Measurements from ENCODE around the gene JCHAIN.
A peak's percentile ranks its signal among the peaks of the same experiment; 100 is the strongest.
"Not testable (repeated sequence)": the region's sequence is repeated elsewhere in the genome, so short reads cannot be mapped to it uniquely, and the experiment has no call there.

The JCHAIN gene

DNA sequence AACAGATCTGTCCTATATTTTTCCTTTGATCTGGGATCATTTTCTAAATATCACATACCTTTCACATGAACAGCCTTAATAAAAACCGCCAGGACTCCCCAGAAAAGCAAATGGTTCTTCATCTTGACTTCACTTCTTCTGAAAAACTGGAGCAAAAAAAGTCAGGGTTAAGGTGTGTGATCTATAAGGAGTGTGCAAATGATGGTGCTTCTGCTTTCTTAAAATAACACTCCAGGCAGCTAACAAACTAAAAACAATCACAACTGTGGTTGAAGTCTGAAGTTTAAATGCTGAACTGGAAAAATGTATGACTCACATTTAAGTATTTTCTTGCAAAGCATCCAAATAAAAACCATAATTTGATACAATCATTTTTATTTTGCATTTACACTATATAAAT lies at the start of gene JCHAIN:
JCHAIN (minus strand) TSS at position 140 of the 400 bp plus-strand sequence; CDS start at position 122, 18 bp downstream.
- DNase-seq: no peak

DNA sequence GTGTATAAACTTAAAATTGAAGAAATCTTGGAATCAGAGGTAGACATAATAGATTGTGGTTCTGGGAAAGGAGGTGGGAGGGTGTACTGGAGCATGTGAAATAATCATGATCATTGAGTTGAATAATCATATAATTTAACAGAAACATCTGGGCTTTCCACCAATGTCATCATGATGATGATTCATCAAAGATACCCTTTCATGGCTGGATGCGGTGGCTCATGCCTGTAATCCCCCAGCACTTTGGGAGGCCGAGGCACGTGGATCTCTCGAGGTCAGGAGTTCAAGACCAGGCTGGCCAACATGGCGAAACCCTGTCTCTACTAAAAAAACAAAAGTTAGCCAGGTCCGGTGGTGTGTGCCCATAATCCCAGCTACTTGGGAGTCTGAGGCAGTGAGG lies 48.8 kb upstream of the JCHAIN start:
- DNase-seq: no peak

DNA sequence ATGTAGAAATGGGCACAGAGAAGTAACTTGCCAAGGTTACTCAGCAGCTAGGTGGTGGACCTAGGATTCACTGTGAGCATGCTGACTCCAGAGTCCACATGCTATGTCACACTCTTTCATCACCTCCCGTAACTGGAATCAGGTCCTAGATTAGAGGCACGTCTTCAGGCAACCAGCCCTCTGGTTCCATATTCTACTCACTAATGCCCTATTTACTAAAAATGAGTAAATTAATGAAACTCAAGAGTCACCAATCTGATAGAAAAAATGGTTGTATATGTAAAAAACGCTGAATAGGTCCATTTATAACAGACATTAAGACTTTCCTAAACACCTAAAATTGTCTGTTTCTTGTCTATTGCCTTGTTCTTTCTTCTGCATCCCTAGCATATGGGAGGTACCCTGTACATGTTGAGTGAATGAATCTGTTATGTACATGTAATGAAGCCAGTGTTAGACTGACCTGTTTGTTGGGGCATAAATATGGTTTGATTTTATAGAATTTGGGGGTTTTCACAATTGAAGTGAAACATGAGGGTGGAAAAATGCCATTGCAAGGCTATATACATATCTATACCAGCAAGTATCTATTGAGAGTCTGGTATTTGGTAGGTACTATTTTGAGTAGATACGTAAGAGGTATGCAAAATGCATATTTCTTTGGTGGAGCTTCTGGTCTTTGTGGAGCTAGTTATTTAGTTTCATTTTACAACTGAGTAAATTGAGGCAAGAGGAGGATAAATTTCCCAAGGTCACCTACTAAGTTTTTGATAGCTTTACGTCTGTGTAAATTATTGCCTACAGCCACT lies 48.0 kb upstream of the JCHAIN start:
- no peak for DNase-seq

DNA sequence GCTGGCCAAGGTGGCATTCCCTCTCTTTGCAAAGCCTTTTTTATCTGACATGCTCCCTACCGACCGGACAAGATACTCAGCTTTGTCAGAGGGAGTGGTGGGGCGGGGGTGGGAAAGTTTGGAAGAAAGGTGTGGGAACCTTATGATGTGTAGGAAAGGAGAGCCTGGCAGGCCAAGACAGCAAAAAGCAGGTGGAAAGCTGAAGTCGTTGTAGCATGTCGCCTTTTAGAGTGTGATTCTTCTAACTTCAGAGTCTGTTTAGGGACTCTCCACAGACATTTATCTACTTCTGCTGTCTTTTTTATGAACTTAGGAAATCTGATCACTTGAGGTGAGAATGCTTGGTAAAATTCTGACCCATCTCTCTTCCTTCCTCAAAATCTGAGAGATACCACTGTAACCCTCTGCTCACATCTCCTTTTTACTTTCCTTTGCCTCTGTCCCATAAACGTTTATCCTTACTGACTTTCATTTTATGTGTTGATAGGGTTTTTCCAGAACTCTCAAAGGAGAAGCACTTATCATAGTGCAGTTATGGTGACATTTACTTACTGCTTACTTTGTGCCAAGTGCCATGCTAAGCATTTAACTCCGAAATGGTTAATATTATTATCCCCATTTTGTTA lies 47.3 kb upstream of the JCHAIN start:
- no peak for DNase-seq

DNA sequence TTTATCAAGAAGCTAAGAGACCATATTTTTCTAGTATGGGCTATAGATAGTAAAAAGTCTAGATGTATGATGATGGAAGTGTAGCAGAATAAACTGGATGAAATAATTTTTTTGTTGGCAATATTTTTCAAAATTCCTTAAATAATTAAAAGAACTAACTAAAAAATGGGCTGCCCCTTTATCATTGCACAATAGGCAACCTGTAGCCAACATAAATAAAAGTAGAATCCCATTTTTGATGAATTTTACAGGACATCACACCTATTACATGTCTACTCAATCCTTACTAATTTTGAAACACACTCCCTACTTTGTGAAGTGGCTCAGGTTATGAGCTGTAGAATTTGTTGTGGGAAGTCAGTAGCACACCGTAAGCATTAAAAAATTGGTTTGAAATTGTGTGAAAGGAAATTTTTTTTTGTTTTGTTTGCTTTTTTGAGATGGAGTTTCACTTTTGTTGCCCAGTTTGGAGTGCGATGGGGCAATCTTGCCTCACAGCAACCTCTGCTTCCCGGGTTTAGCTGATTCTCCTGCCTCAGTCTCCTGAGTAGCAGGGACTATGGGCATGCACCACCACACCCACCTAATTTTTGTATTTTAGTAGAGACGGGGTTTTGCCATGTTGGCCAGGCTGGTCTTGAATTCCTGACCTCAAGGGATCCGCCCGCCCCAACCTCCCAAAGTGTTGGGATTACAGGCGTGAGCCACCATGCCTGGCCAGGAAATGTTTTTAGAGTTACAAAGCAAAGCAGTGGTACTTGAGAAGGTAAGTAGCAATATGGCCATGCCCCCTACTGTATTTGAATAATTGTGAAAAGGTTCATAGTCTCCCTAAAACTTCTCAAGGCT lies 46.5 kb upstream of the JCHAIN start:
- no peak for DNase-seq

DNA sequence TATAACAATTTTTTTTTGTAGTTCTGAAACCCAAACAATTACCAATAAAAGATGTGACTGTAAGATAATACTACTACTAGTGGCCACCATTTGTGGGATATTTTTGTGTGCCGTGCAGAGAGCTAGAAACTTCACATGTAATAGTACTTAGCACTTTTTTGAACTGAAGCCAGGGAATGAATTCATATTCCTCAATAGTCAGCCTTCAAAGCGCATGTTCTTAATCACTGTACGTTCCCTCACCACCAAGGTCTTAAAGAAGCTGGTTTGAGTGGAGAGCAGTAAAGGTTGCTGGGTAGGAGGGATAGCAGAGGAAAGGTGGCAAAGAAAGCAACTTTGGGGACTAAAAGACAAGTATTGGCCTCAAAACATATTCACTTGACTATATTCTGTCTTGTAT lies 45.8 kb upstream of the JCHAIN start:
- no peak for DNase-seq

DNA sequence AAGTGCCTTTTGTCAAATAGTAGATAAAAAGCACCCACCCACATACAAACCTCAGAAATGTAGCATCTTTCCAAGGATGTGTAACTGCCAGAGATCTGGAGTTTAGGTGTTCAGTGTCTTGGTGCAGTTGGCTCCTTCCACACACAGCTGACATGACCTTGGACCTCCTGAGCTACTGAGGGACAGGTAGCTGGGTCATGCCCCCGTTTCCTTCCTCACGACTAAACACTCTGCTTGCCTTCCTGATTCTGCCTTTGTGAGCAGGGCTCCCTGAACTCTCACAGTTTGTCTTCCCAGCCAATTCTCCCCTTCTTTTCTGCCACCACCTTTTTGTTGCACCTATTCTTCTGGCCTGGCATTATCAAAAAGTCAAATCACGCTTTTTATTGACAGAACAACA lies 45.3 kb upstream of the JCHAIN start:
- DNase-seq: no peak

DNA sequence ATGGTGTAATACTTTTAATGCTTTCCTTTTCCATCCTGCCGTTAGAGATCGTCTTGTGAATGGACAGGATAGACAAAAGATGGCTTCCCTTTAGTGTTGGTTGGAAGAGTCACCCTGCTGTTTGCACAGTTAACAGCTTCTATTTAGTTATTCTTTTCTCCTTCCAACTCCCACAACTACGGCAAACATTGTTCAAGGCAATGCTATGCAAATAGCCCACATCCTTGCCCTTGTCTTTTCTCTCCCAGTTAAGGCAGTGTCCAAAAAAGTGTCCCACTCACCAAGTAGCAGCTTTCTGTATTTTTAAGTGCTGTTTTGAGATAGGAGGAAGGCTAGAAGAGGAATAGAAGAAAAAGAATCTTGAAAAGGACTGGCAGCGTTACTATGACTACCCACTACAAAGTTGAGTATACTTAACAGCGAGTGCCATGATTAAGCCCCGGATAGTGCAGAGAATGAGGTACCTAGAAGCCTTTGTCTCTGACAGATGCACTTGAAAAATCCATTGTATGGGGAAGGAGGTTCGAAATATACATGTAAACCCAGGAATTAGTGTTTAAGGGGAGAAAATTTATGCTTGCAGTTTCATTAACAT lies 43.4 kb upstream of the JCHAIN start:
- DNase-seq: no peak

DNA sequence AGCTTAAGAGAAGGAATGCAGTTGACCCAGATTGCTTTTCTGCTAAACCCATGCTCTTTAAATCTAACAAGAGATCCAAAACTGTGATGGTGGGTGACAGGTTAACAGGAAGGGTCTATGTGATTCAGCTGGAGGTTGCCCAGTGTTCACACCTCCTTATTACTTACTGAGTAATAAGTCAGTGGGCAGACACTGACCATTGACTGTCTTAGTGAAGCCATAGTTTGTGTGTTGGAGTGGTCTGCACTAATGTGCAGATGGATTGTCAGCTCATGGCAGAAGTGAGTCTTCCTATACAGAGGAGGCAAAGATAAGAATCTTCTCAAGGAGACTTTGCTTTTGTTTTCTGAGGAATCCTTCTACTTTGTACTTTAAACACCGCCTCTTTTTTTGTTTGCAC lies 40.2 kb upstream of the JCHAIN start:
- DNase-seq: no peak

DNA sequence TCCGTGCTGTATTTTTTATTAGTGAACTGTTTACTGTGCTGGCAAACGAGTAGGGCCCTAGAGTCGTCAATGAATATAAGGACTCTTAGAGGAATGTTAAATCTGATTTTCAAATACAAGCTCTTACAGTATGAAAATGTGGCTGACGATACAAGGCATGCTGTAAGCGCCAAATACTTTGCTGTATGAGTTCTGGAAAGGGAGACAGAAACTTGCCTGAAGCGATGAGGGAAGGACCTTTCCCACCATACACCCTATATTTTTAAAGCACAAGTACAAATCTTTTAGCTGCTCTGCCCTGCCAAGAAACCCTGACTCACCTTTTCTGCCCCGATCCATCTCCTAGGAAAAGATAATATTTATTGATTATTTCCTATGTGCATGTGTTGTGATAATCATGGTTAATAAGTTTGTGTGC lies 39.7 kb upstream of the JCHAIN start:
- no peak for DNase-seq

DNA sequence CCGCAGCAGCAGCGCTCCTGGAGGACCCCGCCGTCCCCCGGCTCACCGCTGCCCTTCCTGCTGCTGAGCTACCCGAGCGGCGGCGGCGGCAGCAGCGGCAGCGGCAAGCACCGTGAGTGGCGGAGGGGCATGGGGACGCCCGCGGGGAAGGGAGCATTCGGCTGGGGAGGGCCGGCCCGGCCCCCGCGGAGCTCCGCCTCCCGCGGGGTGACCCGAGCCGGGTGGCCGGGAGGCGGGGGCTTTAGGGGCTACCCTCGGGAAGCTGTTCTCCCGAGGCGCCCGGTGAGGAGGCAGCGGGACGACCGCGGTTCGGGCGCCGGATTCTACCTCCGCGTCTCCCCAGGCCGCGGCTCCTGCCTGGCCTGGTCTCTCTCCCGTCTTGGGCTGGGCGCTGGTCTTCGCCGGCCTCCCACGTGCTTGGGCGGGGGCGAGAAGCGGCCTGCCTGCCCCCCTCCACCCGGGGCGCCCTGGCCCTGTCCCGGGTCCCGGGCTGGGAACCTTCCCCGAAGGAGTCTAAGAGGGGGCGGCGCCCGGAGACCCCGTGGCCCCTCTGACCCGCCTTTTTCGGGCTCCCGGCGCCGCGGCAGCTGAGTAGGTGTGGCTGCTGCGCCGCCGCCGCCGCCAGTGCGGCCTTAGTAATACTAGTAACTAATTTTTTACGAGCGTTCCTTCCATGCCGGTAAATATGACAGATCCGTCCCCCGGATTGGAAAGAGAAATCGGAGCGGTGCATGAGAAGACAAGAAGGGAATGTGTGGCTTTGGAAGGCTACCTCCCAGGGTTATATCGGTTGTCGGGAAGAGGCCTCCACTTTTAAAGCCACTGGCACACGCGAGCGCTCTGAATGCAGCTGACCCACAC lies 39.1 kb upstream of the JCHAIN start:
- peak; percentile 38 for DNase-seq

DNA sequence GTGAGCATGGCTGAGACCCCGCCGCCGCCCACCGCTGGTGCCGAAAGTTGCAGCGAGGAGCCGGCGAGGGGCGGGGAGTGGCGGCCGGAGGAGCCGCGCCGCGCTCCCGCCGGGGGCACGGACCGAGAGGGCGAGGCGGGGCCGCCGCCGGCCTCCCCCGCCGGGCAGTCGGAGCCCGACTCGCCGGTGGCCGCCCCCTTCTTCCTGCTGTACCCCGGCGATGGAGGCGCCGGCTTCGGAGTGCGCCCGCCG lies 38.5 kb upstream of the JCHAIN start:
- no peak for DNase-seq

DNA sequence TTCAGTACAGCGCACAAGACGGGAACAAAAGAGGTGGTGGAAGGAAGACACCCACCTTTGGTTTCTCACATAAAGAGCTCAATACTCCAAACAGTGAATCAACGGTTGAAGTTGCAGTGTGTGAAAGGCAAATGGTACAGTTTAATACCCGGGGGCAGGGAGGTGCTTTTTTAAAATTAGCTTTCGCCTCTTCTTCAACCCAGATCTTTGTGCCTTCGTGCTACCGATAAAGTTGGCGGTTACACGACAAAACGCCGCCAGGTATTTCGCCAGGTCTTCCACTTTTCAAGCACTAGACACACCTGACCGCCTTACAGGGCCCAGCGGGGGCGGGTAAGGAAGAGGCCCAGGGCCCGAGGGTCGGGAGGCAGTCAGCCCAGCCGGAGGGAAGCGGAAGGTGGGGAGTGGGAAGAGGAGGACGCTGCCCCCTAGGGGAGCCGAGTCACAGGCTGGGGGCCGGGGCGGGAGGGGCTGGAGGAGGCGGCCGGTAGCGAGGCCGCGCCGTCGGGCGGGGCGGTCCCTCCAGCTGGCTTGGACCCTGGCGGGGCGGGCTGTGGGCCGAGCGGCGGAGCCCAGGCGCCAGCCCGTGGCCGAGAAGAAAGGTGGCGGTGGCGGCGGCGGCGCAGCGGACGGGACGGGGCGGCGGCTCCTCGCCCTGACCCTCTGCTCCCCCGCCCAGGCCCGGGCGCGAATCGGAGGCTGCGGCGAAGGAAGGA lies 38.1 kb upstream of the JCHAIN start:
- peak; percentile 63 for DNase-seq

DNA sequence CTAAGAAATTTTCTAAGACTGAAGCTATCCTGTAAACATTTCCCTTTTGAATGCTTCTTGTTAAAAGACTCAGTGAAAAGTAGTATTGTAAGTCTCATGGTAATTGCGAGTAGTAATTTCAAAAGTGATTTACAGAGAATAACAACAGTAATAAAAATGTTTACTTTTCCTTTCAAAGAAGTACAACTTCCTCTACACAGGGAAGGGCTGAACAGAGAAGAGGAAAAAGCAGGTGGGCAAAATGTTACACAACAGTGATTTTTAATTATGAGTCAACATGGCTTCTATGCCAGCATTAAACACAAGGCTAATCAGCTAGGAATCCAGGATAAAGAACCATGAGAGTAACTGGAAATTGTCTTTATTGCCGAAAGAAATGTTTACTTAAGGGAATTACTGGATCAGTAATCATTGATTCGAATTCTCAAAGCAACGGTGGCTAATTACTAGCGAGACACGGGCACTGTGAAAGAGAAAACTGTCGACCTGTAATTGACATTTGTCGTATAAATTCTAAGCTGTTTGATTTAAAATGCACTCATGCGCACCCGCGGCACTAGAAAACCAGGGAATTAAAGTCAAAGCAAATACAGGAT lies 37.4 kb upstream of the JCHAIN start:
- DNase-seq: peak; percentile 88

DNA sequence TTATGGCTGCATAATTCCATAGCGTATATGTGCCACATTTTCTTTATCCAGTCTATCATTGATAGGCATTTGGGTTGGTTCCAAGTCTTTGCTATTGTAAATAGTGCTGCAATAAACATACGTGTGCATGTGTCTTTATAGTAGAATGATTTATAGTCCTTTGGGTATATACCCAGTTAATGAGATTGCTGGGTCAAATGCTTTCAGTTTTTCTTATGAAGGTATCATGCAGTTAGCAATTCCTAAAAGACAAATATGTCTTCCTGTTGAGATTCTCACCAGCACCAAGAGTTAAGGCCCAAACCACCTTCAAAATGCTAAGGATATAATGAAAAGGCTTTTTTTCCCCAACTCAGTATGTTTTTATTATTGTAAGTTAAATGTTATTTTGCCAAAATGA lies 36.3 kb upstream of the JCHAIN start:
- DNase-seq: not testable (repeated sequence)

DNA sequence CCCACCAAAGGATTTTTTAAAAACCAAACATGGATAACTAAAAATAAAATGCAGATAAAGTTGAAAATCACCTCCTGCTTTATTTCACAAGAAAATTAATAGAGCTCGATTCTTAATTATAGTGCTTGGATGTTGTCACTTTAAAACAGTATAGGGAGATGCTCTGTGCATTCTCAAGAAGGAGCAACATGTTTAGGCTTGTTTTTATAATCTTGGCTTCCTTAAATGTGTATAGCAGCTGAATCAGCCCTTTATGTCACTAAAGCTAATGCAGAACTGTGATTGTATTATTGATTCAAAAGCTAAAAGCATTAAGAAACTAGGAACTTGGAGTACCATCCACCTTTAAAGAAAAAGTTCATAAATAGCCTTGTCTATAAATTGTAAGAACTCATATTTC lies 35.0 kb upstream of the JCHAIN start:
- no peak for DNase-seq

DNA sequence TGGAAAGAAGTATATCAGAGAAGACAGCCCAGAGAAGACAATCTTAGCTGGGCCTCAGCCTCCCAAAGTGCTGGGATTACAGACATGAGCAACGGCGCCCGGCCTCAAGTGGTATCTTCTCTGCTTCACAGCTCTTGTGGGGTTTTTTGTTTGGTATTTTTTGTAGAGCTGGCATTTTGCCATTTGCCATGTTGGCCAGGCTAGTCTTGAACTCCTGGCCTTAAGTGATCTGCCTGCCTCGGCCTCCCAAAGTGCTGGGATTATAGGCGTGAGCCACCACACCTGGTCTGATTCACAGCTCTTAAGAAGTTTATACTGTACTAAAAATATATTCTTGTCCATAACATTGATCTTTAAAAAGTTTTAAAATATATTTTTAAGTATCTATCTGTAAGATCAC lies 34.4 kb upstream of the JCHAIN start:
- DNase-seq: no peak

DNA sequence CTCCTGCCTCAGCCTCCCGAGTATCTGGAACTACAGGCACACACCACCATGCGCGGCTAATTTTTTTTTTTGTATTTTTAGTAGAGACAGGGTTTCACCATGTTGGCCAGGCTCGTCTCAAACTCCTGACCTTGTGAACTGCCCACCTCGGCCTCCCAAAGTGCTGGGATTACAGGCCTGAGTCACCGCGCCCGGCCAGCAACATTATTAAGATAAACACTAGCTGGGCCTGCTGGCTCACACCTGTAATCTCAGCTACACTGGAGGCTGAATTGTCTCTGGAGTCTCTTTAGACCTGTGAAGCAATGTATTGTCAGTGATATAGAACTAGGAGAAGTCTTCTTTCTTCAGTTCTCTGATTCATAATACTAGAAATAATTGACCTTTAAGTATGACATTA lies 32.1 kb upstream of the JCHAIN start:
- not testable (repeated sequence) for DNase-seq

DNA sequence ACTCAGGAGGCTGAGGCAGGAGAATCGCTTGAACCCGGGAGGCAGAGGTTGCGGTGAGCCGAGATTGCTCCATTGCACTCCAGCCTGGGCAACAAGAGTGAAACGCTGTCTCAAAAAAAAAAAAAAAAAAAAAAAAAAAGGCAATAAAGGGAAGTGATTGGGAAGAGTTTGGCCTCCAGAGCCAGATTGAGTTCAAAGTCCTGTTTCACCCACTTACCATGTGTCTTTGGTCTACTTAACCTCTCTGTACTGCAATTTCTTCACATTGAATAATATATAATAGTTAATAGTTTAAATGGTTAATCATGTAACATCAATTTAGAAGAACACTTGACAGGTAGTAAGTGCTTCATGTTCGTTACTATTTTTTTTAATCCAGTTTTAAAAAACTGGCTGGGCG lies 28.3 kb upstream of the JCHAIN start:
- DNase-seq: not testable (repeated sequence)

DNA sequence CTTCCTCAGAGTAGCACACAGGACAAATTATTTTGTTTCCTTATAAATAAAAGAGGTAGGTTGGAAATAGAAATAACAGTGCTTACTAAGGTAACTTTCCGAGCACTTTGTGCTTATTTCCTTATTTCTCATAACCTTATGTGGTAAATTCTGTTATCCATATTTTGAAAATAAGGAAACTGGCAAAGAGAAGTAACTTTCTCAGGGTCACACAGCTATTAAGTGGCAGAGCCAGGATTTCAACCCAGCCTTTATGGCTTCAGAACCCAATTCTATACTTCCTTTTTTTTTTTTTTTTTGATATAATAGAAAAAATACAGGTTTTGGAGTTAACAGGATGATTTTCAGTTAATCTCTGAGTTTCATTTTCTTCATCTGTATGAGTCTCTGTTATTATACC lies 25.4 kb upstream of the JCHAIN start:
- DNase-seq: no peak

DNA sequence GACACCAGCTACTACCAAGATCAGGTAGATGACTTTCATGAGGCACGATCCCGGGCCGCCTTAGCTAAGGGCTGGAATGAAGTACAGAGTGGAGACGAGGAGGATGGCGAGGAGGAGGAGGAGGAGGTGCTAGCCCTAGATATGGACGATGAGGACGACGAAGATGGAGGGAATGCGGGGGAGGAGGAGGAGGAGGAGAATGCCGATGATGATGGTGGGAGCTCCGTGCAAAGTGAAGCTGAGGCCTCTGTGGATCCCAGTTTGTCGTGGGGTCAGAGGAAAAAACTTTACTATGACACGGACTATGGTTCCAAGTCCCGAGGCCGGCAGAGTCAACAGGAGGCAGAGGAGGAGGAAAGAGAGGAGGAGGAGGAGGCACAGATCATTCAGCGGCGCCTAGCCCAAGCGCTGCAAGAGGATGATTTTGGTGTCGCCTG lies 22.5 kb upstream of the JCHAIN start:
- DNase-seq: no peak

Measured in NCI-H69 (cell line).